GM15510 (cell line): Measurements from ENCODE around the gene GPR78.

Source experiments
- POLR2A ChIP-seq: IDR thresholded peaks from 3 replicates; pipeline ENCODE4 v1.6.1; 2011; ENCODE audit warnings: borderline replicate concordance; ENCODE audit not compliant: insufficient read length; ENCODE audit errors: extremely low read depth

Gene GPR78

DNA sequence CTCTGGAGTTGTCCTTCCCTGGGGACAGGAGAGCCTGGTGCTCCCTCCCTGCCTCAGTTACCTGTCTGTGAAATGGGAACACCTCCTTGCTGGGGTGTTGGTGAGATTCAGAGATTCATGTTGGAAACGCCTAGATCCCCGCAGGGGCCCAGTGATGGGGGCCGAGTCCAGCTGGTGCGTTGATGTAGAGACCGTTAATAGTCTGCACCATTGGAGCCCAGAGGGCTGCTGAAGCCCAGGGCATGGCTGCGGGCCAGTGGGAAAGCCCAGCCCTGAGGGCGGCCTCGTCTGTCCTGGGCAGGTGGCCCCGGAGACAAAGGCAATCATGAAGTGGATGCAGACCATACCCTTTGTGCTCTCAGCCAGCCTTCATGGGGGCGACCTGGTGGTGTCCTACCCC is 26.8 kb downstream of the GPR78 start:
- TF ChIP-seq POLR2A: no peak

- no peak for TF ChIP-seq POLR2A
Observed at GRCh38 chr4:8607603-8608481, 27.6 kb downstream of the GPR78 start.

- no peak for TF ChIP-seq POLR2A
Observed at GRCh38 chr4:8608714-8609391, 28.7 kb downstream of the GPR78 start.

GRCh38 chr4:8609406-8609805 is 29.2 kb downstream of the GPR78 start:
- TF ChIP-seq POLR2A: no peak

- no peak for TF ChIP-seq POLR2A
Observed at GRCh38 chr4:8609824-8610350, 29.7 kb downstream of the GPR78 start.

GRCh38 chr4:8610858-8611616 is 30.8 kb downstream of the GPR78 start:
- TF ChIP-seq POLR2A: no peak

- TF ChIP-seq POLR2A: no peak
Observed at GRCh38 chr4:8612646-8613045, 32.5 kb downstream of the GPR78 start.

GRCh38 chr4:8613421-8614364 is 33.5 kb downstream of the GPR78 start:
- no peak for TF ChIP-seq POLR2A

- no peak for TF ChIP-seq POLR2A
Observed at GRCh38 chr4:8614365-8615193, 34.4 kb downstream of the GPR78 start.

- TF ChIP-seq POLR2A: no peak
Observed at GRCh38 chr4:8615366-8615765, 35.2 kb downstream of the GPR78 start.

- TF ChIP-seq POLR2A: no peak
Observed at GRCh38 chr4:8615921-8616787, 36.0 kb downstream of the GPR78 start.

GRCh38 chr4:8616831-8617230 is 36.6 kb downstream of the GPR78 start:
- TF ChIP-seq POLR2A: no peak
